ENCODE measurements around the gene TIGD6. TPM values are rescaled to one million over a fixed set of nuclear protein-coding genes. Genes with fewer than 3 reads are reported as not detected.

Gene TIGD6
- total and polyA plus RNA-seq, 2 donors (not counting 3 experiments of a cell fraction or from before 2014, with no cell fraction given), result 3.6 to 5.4 TPM

- H3K9me3 ChIP-seq (replicated peaks; ENCODE audit: control insufficient read depth, insufficient read depth, low read length), result no peaks in the 10 kb centered on the region
- no peaks in the 10 kb centered on the region for H3K4me1 ChIP-seq (ENCODE audit: control insufficient read depth, extremely low read depth, insufficient read depth, low read length)
- H3K36me3 ChIP-seq (ENCODE audit: control insufficient read depth in 2 of 2, extremely low read depth in 1 of 2, insufficient read depth in 2 of 2, low read length in 2 of 2), result peaks cover 0 to 4% of the 10 kb centered on the region in 2 experiments
- no TSS peak for BruUV-seq (replicated peaks)
- H3K27me3 ChIP-seq (ENCODE audit: control insufficient read depth in 2 of 2, insufficient read depth in 2 of 2, low read length in 2 of 2), result no peaks in the 10 kb centered on the region
- H3K4me2 ChIP-seq (ENCODE audit: insufficient read depth, low read length), result no peak overlapping the region
- CTCF ChIA-PET, result interaction anchor here (0.8 to 6.1 kb wide), 8 partner anchors 22 to 357 kb away, joined by 3 to 639 read pairs (median 7); partner anchors contain the start of gene SLC26A2
- H3K9me1 ChIP-seq (replicated peaks; ENCODE audit: control insufficient read depth, extremely low read depth, insufficient read depth, low read length), result no peaks in the 10 kb centered on the region
- no peak overlapping the region for H3K9ac ChIP-seq (replicated peaks; ENCODE audit: extremely low read depth, insufficient read depth, low read length)
- no peak overlapping the region for H3K27ac ChIP-seq (ENCODE audit: insufficient read depth, low read depth, low read length)
- no peak for FAIRE-seq
- DNase-seq (ENCODE audit: low read depth, low spot score), result no peak
- TF ChIP-seq MYC (IDR thresholded peaks at IDR 0.05; ENCODE audit: low read depth, low read length) (no peak), JUN (IDR thresholded peaks at IDR 0.05; ENCODE audit: borderline replicate concordance, insufficient read depth, insufficient read length, low read depth) (no peak), POLR2A (IDR thresholded peaks at IDR 0.05; ENCODE audit: low read depth, low read length) (no peak), FOS (IDR thresholded peaks at IDR 0.05; ENCODE audit: borderline replicate concordance, insufficient read depth, low read length) (no peak), EZH2 (IDR thresholded peaks at IDR 0.05; ENCODE audit: borderline replicate concordance, low read depth, low read length, severe bottlenecking) (no peak), POLR2AphosphoS5 (IDR thresholded peaks at IDR 0.05; ENCODE audit: insufficient read depth, low read depth, low read length) (no peak)
- no peak overlapping the region for H3K4me3 ChIP-seq (replicated peaks in 1 of 3; ENCODE audit: insufficient read depth in 1 of 3, low read depth in 1 of 3, low read length in 3 of 3)
- intact Hi-C loops (cut with micrococcal nuclease), result loop anchor here (10.0 kb wide), 1 partner anchor 329 kb away; no protein-coding TSS in a partner anchor
- H3K79me2 ChIP-seq (ENCODE audit: control insufficient read depth, insufficient read depth, low read length), result no peaks in the 10 kb centered on the region
- H4K20me1 ChIP-seq (replicated peaks; ENCODE audit: control insufficient read depth, extremely low read depth, insufficient read depth, low read length), result no peaks in the 10 kb centered on the region
- H2AFZ ChIP-seq (ENCODE audit: low read depth, low read length), result no peak overlapping the region
- dilution Hi-C loops (cut with MboI; ENCODE audit: extremely low pct_ligation_motif_present, low sequenced_read_pairs), result no loop called here
- POLR2A ChIA-PET, result no interaction called here
These were observed 7.0 kb downstream of the TIGD6 start for GRCh38 chr5:149993471-149993870.

- H3K27me3 ChIP-seq (ENCODE audit: control insufficient read depth in 2 of 2, insufficient read depth in 2 of 2, low read length in 2 of 2), result no peaks in the 10 kb centered on the region
These were observed 9.7 kb downstream of the TIGD6 start for GRCh38 chr5:149990518-149991376.

More at GRCh38 chr5:149990518-149991376, 9.7 kb downstream of the TIGD6 start:
- no peaks in the 10 kb centered on the region for H4K20me1 ChIP-seq (replicated peaks; ENCODE audit: control insufficient read depth, extremely low read depth, insufficient read depth, low read length)
- no peak overlapping the region for H2AFZ ChIP-seq (ENCODE audit: low read depth, low read length)
- H3K9me3 ChIP-seq (replicated peaks; ENCODE audit: control insufficient read depth, insufficient read depth, low read length), result no peaks in the 10 kb centered on the region
- no peak overlapping the region for H3K27ac ChIP-seq (ENCODE audit: insufficient read depth, low read depth, low read length)
- BruUV-seq (replicated peaks), result no TSS peak
- TF ChIP-seq CTCF (IDR thresholded peaks at IDR 0.05; ENCODE audit: extremely low read depth in 1 of 2, insufficient read depth in 1 of 2, low read depth in 1 of 2, low read length in 2 of 2) (peak; percentile 78 to 83), JUN (IDR thresholded peaks at IDR 0.05; ENCODE audit: borderline replicate concordance, insufficient read depth, insufficient read length, low read depth) (no peak)
- peak; percentile 88 for FAIRE-seq
- intact Hi-C loops (cut with micrococcal nuclease) (loop anchor here (1.0 to 10.0 kb wide), 7 partner anchors 28 to 354 kb away; no protein-coding TSS in a partner anchor), dilution Hi-C loops (cut with MboI; ENCODE audit: extremely low pct_ligation_motif_present, low sequenced_read_pairs) (no loop called here)
- no peak overlapping the region for H3K9ac ChIP-seq (replicated peaks; ENCODE audit: extremely low read depth, insufficient read depth, low read length)
- H3K4me1 ChIP-seq (ENCODE audit: control insufficient read depth, extremely low read depth, insufficient read depth, low read length), result no peaks in the 10 kb centered on the region
- CTCF ChIA-PET, result interaction anchor here (0.5 to 6.1 kb wide), 50 partner anchors 8 to 357 kb away, joined by 3 to 639 read pairs (median 5); partner anchors contain the start of genes HMGXB3, SLC26A2 and TIGD6
- no peak overlapping the region for H3K4me2 ChIP-seq (ENCODE audit: insufficient read depth, low read length)
- no peaks in the 10 kb centered on the region for H3K79me2 ChIP-seq (ENCODE audit: control insufficient read depth, insufficient read depth, low read length)
- H3K36me3 ChIP-seq (ENCODE audit: control insufficient read depth in 2 of 2, extremely low read depth in 1 of 2, insufficient read depth in 2 of 2, low read length in 2 of 2), result peaks cover 0 to 4% of the 10 kb centered on the region in 2 experiments
- peak; percentile 79 for DNase-seq (ENCODE audit: low read depth, low spot score)
- H3K4me3 ChIP-seq (replicated peaks in 1 of 3; ENCODE audit: insufficient read depth in 1 of 3, low read depth in 1 of 3, low read length in 3 of 3), result no peak overlapping the region
- POLR2A ChIA-PET, result interaction anchor here (0.5 kb wide), 1 partner anchor 120 kb away, joined by 3 read pairs; no protein-coding TSS in a partner anchor
- H3K9me1 ChIP-seq (replicated peaks; ENCODE audit: control insufficient read depth, extremely low read depth, insufficient read depth, low read length), result no peaks in the 10 kb centered on the region
